GM18858 (cell line): ENCODE data around the gene ADK.

ENCODE experiments used
- ATAC-seq: cut with Tn5 transposase; IDR thresholded peaks from one replicate; pipeline ENCODE4 v1.9.1; 2021; ENCODE audit not compliant: unreplicated experiment

The ADK gene

GRCh38 chr10:74704629-74705357 is 553.8 kb downstream of the ADK start:
- no peak for ATAC-seq

GRCh38 chr10:74705358-74705980 is 554.4 kb downstream of the ADK start:
- no peak for ATAC-seq

DNA sequence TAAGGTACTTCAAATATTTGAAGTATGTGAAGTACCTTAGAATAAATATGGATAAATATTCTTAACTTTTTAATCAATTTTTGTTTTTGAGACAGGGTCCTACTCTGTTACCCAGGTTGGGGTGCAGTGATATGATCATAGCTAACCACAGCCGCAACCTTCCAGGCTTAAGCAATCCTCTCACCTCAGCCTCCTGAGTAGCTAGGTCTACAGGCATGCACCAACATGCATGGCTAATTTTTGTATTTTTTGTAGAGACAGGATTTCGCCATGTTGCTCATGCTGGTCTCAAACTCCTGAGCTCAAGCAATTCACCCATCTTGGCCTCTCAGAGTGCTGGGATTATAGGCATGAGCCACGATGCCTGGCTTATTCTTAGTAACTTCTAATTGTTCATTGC is 555.9 kb downstream of the ADK start:
- ATAC-seq = no peak

DNA sequence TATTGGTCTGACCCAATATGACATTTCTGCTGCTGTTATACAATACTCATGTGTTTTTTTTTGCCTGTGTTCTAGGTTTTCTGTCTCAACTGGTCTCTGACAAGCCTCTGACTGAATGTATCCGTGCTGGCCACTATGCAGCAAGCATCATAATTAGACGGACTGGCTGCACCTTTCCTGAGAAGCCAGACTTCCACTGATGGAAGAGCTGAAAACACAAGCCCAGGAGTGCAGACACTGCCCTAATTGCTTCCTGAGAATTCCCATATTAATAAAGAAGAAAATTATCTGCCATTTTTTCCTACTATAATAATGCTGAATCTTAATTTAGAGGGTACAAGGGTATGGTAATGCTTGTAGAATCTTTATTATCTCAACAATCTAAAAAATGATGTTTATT is 557.2 kb downstream of the ADK start:
- no peak for ATAC-seq

DNA sequence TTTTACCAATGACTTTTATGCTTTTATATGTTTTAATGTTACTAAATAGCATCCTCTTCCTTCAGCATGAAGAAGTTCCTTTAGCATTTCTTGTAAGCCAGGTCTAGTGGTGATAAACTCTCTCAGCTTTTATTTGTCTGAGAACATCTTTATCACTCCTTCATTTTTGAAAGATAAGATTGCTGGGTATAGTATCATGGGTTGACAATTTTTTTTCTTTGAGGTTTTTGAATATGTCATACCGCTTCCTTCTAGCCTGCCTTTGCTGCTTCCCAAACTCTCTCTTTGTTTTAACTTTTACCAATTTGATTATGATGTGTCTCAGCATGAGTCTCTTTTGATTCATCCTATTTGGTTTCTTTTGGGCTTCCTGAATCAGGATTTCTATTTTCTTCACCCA is 567.2 kb downstream of the ADK start:
- no peak for ATAC-seq

DNA sequence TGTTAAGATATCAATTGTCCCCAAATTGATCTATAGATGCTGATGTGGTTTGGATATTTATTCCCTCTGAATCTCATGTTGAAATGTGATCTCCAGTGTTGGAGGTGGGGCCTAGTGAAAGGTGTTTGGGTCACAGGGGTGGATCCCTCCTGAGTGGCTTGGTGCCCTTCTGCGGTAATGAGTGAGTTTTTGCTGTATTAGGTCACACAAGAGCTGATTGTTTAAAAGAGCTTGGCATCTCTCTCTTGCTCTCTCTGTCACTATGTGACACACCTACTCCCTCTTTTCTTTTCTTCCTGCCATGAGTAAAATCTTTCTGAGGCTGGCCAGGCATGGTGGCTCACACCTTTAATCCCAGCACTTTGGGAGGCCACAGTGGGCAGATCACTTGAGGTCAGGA is 577.2 kb downstream of the ADK start:
- ATAC-seq = no peak

DNA sequence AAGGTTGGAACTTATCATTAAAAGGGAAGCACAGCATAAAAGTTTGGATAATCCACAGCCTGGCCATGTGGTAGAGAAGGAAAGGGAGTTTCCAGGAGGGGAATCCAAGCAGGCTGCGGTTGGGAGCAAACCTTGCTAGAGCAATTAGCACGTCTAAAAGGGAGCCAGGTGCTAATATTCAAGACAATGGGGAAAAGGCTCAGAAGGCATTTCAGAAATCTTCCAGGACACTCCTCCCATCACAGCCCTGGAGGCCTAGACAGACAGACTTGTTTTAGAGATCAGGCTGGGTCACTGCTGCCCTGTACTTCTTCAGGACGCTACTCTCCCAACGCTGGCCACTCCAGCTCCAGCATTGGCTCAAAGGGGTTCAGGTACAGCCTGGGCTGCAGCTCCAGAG is 579.2 kb downstream of the ADK start:
- no peak for ATAC-seq

DNA sequence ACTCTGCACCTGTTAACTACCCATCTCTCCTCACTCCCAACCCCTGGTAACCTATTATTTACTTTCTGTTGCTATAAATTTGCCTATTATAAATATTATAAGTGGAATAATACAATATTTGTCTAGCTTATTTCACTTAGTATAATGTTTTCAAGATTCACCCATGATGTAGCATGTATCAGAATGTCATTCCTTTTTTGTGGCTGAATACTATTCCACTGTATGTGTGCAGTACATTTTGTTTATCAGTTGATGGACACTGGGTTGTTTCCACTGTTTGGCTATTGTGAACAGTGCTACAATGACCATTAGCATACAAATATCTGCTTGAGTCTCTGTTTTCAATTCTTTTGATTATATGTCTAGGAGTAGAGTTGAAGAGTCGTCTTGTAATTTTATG is 582.6 kb downstream of the ADK start:
- ATAC-seq = no peak

GRCh38 chr10:74736029-74736428 is 585.0 kb downstream of the ADK start:
- no peak for ATAC-seq

- peak; percentile 35 for ATAC-seq
Observed at GRCh38 chr10:74738052-74738451, 587.0 kb downstream of the ADK start.

- no peak for ATAC-seq
Observed at GRCh38 chr10:74738542-74738941, 587.5 kb downstream of the ADK start.

- ATAC-seq = peak; percentile 74
Observed at GRCh38 chr10:74738985-74739567, 588.1 kb downstream of the ADK start.

DNA sequence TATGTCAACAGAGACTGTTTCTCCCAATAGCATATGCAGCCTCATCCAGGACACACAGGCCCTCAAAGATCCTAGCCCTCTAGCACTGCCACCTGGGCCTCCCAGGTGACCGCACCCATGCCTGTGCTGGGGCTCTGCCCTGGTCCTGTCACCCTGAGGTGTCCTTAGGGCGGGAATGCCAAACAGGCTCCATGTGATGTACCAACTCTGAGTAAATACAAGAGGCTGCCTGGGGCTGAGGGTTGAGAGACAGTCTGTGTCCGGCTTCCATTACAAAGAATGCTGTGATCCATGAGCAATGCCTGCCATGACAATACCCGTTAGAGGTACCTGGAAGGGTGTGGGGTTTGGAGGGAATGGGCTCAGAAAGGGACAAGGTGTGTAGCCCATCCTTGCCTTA is 592.4 kb downstream of the ADK start:
- ATAC-seq = no peak

GRCh38 chr10:74745449-74745848 is 594.4 kb downstream of the ADK start:
- no peak for ATAC-seq

- no peak for ATAC-seq
Observed at GRCh38 chr10:74746813-74747212, 595.8 kb downstream of the ADK start.

GRCh38 chr10:74748468-74749031 is 597.5 kb downstream of the ADK start:
- no peak for ATAC-seq

DNA sequence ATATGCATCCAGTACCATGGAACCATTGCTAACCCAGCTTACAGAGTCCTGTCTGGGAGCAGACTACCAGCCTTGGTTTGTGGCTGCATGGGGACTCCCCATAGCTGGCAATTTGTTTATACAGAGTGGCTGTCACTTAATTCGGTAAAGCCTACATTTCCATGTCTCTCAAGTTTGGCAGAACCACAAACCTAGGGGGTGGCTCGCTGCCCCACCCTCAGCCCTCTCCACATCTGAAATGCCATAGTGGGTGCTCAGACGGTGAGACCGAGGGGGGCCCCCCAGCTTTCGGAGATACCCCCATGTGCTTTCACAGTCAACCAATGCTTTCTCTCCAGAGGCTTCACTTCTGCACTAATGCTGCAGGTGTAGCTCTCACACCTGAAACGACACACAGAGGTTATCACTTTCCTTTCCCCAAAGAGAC is 599.8 kb downstream of the ADK start:
- no peak for ATAC-seq

DNA sequence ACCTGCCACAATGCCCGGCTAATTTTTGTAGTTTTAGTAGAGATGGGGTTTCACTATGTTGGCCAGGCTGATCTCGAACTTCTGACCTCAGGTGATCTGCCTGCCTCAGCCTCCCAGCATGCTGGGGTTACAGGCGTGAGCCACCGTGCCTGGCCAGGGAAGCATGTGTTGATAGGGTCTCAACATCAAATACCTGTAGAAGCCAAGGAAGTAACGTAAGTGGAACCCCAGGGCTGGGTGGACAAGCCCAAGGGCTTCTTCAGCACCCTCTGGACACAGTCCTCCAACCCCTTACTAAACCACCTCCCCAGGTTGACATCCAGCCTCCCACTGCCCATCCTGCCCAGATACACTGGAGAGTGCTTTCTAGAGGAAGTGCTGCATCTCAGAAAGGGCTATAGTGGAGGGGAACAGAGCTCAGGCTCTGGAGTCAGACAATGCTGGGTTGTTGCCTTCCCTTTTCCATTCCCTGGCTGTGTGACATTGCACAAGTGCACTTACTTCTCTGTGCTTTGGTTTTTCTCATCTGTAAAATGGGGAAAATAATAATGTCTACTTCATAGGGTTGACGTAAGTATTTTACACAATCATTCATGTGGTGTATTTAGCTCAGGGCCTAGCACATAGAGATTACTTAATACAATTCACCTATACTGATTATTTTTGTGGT is 601.5 kb downstream of the ADK start:
- no peak for ATAC-seq

GRCh38 chr10:74753442-74754211 is 602.6 kb downstream of the ADK start:
- ATAC-seq = no peak

GRCh38 chr10:74754381-74754821 is 603.4 kb downstream of the ADK start:
- no peak for ATAC-seq

GRCh38 chr10:74755273-74755672 is 604.3 kb downstream of the ADK start:
- ATAC-seq = no peak
